HG03565 (cell line): ENCODE results near the gene NPFFR1.

ENCODE experiments used
- ATAC-seq: cut with Tn5 transposase; IDR thresholded peaks from one replicate; pipeline ENCODE4 v1.9.1; 2021; ENCODE audit warnings: mild to moderate bottlenecking, moderate library complexity; ENCODE audit not compliant: unreplicated experiment

The NPFFR1 gene, protein sequence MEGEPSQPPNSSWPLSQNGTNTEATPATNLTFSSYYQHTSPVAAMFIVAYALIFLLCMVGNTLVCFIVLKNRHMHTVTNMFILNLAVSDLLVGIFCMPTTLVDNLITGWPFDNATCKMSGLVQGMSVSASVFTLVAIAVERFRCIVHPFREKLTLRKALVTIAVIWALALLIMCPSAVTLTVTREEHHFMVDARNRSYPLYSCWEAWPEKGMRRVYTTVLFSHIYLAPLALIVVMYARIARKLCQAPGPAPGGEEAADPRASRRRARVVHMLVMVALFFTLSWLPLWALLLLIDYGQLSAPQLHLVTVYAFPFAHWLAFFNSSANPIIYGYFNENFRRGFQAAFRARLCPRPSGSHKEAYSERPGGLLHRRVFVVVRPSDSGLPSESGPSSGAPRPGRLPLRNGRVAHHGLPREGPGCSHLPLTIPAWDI

DNA sequence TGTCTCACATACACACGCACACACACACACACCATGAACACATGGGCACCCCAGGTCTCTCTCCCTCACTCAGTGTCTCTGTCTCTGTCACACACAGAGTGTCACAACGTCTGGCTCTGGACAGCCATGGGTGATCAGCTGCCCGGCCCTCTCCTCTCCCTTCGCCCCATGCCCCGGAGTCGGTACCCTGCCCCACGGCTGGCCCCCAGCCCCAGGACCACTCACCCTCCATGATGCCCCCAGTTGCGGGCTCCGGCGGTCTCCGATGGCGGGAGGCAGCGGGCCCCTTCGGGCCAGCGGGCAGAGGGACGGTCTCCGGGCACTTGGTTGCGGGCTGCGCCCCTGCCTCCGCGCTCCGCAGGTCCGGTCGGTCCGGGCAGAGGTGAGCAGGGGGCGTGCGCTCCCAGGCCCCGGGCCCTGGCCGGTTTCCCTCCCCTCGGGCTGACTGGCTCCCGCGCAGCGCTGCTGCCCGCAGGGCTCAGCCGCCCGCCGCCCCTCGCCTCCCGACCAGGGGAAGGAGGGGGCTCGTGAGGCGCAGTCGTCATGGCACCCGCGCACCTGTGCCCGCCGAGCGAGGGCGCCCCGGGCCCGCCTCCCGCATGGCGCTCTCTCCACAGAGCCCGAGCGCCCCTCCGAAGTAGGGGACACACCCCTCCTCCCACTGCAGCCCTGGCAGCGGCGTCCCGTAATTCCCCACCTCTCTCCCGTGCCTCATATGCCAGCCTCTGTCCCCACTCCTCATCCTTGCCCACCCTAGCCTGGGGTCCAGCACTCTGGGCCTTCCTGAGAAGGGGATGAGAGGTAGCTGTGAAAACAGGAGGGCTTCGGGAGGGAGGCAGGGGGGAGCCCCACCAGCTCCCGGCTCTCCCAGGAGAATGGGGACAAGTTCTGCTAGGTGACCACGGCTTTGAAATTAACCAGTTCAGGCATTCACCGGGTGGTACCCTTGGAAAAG lies at the start of gene NPFFR1:
Gene NPFFR1, minus strand, starts transcription at position 560 of the 955 bp plus-strand sequence. Its CDS starts 328 bp downstream, at position 232.
- ATAC-seq: no peak

DNA sequence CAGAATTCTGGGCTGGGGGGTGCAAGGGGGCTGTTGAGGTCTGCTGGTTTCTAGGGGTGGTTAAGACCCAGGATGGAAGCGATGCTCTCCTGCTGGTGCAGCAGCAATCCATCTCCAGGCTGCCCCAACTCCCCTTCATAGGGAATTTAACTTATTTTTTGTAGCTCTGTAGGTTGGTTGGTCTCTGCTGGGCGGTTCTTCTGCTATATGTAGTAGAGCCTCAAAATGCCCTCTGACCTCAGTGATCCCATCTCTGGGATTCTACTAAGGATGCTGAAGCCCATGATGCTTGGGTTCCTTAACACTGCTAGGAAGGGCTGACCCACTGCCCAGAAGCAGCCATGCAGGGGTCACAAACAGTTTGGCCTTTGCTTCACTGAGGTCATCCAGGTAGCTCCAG lies 49.5 kb upstream of the NPFFR1 start:
- ATAC-seq: no peak

DNA sequence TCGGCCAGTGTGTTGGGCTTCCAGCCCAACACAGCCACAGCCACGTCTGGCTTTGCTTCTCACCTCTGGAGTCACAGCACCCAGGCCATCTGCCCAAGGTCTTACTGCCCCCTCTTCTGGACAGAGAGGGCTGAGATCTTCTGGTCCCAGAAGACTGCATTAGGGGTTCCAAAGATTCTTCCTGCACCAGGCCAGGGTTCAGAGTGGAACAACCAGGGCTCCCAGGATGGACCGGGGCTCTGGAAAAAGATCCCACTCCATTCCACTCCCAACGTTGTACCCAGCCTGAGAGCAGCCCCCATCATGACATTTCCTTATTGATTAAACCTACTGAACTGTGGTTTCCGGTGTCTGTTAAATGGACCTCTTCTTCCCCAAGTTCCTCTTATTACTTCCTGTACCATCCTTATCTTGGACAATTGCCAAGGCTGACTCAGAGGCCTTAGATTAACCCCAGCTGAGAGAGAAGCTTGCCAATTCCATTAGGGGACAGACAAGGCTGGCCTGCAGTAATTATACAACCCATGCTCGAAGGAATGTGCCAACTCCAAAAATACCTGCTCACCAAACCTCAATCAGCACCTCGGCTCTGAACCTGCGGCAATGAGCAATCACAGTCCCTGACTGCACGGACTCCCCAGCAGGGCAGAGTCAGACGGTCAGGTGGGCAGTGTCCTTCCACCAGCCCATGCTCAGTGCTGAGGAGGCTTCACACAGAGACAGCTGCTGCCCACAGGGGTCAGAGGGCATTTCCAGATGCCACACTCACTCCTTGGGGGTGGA lies 47.9 kb upstream of the NPFFR1 start:
- ATAC-seq: no peak

DNA sequence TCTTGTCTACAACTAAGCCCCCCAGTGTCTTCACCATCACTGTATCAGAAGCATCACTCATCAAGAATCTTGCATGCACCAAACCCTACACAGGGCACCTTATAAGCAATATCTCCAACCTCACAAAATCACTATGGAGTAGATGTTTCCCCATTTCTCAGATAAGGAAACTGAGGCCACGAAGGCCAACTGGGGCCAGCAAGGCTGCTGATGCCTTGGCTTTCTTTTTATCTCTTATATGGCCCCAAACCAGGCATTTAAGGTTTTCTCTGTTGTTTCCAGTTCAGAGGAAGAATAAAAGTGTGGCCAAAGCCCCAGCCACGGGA lies 47.3 kb upstream of the NPFFR1 start:
- no peak for ATAC-seq

DNA sequence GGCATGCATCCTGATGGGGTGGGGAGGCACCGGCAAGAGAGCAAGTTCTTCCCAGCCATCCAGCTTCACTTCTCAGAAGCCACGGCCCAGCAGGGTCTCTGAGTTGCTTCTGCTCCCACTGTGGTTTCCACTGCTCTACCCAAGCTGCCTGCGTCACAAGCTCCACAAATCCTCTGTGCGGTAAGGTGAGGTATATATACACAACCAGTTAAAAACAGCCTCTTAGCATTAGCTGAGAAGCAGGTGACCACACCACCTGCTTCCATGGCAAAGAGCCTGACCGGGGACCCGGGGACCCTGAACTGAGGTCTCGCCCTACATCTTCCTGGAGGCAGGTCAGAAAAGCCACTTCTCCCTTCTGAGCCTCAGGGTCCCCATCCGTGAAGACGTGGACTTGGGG lies 46.9 kb upstream of the NPFFR1 start:
- ATAC-seq: no peak

DNA sequence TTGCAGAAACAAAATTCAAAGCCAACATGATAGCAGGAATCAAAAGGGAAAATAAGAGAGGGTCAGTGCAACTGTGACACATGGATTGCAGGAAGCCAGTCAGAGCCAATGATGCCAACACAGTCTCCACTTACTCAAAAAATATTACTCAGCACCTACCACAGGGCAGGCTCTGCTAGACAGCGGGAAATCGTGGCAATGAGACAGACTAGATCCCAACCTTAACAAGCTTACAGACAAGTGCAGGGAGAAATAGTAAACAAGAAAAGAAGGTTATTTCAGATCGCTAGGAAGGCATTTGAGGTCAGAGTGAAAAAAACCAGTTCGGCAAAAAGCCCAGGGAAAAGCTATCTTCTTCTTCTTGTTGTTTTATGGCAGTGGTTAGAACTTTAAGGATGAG lies 45.2 kb upstream of the NPFFR1 start:
- ATAC-seq: no peak

DNA sequence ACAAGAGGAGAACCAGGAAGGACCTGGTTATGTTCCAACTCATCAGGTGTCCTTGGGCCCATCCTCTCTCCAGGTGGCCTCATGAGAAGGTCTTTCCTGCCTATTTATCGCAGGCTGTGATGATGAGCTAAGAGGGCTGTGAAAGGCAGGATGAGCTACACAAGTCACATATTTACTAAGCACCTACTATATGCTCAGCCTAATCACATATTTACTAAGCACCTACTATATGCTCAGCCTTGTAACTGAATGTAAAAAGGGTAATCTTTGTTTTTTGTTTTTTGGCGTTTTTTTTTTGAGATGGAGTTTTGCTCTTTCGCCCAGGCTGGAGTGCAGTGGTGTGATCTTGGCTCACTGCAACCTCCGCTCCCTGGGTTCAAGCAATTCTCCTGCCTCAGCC lies 44.2 kb upstream of the NPFFR1 start:
- no peak for ATAC-seq

DNA sequence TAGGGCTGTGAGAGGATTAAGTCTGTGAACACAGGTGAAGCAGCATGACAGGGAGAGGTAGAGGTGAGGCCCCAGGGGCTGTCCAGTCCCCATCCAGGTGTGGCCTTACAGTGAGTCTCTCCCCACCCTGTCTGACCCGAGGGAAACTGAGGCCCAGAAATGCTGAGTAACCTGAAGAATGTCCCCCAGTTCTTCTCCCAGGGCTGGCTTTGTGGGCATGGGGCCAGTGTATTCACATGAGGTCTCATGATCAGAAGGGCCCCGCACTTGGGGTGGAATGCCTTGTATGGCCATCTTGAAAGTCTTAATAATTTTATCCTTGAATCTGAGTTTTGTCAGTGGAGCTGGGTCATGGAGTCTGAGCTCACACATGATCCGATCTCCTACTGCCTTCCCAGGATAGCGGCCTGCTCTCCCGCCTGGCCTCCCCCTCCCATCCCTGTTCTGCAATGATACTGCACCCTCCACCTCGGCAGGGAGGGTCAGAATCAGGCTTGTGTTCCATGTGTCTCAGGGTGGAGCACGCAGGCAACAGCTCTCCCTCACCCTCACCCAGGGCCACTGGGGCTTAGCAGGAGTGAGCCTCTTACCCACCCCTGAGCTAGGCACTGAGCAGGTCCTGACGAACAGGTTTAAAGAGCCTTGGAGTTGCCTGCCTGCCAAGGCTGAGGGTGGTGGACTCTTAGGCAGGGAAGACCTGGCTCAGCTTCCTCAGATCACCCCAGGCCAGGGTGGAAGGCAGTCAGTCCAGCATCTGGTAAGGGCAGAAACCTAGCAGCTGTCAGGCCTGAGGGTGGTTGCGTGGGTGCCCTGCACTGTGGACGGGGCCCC lies 41.4 kb upstream of the NPFFR1 start:
- ATAC-seq: no peak

DNA sequence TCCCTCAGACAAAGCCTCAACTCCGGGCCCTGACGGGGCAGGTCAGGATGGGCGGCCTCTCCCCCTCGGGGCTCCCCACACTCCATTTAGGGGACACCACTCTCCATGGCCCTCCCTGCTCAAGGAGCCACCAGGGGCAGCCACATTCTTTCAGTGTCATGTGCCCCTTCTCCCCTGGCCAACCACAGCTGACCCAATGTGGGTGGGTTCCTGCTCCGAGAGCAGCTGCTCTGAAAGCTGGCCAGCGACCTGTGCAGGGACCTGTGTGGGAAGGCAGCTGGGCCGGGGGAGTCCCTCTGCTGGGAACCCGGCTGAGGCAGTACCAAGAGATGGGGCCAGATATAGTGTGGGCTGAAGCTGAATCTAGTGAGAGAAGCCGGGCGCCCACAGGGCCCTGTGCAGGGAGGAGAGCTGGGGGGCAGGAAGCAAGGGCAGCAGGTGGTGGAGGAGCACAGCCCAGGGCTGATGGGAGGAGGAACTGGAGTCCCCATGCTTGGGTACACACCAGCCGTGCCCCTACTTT lies 40.6 kb upstream of the NPFFR1 start:
- no peak for ATAC-seq

DNA sequence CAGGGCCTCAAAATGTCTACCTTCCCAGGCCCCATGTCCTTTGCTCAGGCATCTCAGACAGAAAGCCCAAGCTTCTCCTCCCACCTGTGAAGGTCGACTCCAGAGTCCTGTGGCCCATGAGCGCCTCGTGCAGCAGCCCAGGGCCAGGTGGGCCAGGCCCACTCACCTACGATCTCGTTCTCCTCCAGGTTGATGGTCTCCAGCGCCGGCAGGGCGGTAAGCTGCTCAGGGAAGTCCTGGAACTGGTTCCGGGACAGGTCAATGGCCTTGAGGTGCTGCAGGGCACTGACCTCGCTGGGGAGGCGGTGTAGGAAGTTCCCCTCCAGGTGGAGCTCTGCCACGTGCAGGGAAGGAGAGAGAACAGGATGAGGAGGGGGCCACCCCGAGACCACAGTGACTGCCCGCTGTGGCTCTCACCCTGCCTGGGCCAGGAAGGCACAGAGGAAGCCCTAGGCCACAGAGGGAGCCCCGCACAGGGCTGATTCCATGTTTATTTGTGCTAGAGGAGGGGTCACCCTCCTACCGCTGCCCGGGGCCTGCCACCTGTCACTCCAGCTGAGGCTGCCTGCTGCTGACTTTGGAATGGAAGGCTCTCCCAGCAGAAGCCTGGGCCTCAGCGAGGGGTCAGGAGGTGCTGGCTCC lies 40.0 kb upstream of the NPFFR1 start:
- no peak for ATAC-seq

DNA sequence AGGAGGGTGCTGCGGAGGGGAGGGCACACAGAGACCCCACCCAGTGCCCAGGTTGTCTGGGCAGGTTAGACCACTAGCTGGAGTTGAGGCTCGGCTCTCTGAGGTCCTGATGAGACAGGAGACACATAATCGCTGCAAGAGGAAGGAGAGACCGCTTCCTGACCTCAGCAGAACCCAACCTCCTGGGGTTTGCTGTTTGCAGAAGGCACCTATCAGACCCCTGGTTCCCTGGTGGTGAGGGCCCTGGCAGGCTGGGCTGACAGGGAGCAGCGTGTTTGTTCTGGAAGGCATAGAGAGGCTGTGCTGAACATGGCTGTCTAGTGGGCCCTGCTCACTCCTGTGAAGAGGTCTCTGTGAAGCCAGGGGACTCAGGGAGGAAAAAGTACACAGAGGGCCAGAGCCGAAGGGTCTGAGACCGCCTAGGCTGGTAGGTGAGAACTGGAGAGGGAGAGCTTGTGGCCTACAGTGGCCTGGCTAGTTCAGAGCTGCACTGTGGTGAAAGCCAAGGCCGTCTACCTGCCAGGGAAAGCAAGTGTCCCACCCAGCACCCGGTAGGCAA lies 39.4 kb upstream of the NPFFR1 start:
- ATAC-seq: no peak

DNA sequence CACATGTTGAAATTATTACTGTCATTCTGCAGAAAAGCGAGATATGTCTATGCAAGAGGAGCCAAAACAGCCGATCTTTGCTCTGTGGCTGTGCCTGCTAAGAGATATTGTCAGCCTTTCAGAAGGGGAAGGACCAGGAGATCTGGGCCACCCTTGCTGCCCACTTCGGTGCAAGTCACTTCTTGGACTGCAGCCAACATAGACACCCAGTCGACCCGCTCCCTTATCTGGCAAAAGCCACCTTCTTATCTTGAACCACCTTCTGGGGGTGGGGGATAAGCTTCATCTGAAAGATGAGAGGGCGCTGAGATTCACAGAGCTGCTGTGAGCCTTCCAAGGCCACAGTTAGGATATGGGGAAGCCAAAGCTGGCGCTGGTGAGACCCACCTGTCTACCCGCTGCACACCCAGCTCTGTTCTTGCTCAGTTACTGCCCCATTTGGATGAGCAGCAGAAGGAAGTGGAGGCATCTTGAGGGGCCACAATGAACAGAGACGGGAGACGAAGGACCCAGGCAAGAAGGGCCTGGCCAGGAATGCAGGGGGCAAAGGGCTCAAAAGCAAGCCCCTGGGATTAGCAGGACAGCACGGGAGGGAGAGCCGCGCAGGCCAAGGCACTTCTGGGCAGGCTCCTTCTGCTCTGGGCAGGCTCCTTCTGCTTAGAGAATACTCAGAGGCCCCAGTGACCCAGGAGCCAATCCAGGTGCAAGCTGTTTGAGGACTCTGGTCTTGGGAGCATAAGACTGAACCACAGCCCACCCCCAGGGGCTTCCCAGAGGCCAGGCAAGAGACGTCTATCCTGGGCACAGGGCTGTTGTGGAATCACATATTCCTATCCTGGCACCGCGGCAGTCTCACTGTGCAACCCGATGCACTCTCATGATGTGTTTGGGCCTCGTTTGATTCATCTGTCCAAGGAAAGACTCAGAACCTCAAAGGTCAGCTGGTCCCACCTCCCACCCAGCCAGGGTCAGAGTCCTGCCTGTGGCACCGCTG lies 38.4 kb upstream of the NPFFR1 start:
- ATAC-seq: no peak

DNA sequence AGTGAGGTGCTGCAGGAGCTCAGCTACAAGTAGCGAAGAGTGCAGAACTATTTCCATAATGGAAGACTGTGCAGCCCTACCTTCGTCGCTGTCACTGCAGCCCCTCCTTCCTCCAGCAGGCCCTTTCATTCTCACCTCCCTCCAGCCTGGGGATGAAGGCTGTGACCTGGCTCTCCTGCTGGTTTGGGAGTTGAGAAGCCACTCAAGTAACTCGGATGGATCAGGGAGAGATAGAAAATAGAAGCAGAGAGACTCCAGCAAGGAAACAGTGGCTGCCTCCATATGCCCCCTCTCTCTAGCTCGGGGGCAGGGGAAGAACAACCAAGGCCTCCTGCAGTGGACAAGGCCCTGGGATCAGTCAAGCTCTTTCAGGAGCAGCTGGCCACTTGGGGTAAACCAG lies 37.4 kb upstream of the NPFFR1 start:
- ATAC-seq: no peak

DNA sequence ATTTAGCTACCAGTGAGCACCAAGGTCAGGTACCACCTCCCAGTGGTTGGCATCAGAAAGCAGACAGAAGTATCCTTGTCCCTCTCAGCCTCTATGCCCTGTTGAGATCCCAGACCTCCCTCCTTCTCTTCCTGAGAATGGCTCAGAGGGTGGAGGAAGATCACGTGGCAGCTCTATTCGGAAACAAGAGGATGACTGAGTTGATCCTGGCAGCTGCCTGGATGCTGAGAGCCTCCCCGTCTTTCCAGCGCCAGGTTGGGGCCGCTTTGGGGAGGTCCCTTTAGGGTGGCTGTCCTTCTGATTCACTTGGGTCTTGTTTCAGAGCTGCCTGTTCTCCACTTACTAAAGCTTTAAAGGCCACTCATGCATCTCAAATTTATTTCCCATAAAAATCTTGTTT lies 36.9 kb upstream of the NPFFR1 start:
- no peak for ATAC-seq

DNA sequence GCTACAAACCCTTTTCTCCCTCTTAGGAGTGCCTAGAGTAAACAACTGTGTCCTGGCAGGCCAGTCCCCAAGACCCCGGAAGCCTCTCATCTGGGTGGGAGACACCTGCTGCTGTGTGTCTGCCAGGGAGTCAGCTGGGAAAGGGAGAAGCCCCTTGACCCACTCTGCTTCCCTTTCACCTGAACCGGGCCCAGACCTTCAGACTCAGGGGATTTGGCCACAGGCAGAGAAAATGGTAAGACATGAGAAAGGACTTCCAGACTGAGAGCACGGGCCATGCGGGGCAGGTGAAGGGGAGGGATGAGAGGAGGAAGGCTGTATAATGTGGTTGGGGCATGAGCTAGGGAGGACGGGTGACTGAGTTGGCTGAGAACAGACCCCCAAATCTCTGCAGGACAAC lies 36.0 kb upstream of the NPFFR1 start:
- no peak for ATAC-seq

DNA sequence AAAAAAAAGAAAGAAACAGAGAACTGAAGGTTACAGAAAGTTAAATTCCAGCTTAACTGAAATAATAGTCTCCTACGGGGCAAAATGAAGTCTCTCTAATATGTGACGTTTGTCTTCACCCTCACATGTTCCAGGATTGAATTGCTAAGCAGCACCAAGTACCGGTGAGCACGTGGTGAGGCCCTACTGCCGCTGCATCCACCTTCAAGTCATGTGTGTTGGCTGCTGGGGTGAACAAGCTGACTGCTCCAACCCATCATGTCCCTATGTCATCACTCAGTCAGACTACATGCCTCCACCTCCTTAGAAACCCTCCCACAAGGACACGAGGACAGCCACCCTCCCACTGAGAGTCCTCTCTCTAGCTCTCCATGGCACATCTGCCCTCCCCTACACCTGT lies 35.4 kb upstream of the NPFFR1 start:
- ATAC-seq: no peak

DNA sequence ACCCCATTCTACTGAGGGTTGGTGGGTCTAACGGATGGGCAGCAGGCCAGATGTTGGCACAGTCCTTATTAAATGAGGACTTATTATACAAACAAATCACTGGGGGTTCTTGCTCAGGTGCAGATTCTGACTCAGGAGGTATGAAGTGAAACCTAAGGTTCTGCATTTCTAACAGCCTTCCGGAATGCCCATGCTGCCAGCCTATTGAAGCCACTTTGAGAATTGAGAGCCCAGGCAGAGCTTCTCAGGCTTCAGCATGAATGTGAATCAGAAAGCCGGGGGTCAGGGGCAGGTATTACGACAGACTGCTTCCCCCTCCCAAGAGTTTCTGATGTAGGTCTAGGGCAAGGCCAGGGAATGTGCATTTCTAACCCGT lies 34.1 kb upstream of the NPFFR1 start:
- no peak for ATAC-seq

DNA sequence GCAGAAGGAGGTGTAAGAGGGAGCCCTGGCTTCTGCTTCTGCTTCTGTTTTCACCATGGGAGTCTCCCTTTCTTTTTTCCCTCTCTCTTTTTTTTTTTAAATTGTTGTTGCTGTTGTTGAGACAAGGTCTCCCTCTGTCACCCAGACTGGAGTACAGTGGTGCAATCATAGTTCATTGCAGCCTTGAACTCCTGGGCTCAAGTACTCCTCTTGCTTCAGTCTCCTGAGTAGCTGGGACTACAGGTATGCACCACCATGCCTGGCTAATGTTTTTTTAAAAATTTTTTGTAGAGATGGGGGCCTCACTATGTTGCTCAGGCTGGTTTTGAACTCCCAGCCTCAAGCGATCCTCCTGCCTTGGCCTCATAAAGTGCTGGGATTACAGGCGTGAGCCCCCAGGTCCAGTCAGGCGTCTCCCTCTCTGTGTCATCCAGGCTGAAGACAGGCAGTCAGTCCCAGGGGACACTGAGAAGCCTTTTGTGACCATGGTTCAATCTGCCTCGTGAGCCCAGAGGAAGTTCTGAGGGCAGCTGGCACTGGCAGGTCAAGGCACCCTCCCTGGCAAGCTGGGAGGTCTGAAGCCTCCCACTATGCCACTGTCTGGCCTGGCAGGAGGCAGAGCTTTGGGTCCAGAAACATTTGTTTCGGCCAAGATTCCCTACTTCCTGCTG lies 33.6 kb upstream of the NPFFR1 start:
- no peak for ATAC-seq
